M059J (cell line): ENCODE data around the gene FAM174C. TPM values are rescaled to one million over a fixed set of nuclear protein-coding genes. Genes with fewer than 3 reads are reported as not detected.

Source experiments
- DNase-seq: peaks from one replicate; pipeline ENCODE4 v3.0.0-alpha.2; 2012; ENCODE audit warnings: low read depth
- total RNA-seq: library from RNA; depleted of rRNA; stranded (reverse); fragments of >200 nt; shearing (Covaris generic); gene quantifications from 2 replicates; pipeline ENCODE4 v1.2.3, GENCODE V29; 2014

FAM174C gene
- total RNA-seq, 1 experiment from 2014 or later, result 108 TPM

GRCh38 chr19:1272423-1273262 is 2.7 kb upstream of the FAM174C start:
- no peak for DNase-seq

DNA sequence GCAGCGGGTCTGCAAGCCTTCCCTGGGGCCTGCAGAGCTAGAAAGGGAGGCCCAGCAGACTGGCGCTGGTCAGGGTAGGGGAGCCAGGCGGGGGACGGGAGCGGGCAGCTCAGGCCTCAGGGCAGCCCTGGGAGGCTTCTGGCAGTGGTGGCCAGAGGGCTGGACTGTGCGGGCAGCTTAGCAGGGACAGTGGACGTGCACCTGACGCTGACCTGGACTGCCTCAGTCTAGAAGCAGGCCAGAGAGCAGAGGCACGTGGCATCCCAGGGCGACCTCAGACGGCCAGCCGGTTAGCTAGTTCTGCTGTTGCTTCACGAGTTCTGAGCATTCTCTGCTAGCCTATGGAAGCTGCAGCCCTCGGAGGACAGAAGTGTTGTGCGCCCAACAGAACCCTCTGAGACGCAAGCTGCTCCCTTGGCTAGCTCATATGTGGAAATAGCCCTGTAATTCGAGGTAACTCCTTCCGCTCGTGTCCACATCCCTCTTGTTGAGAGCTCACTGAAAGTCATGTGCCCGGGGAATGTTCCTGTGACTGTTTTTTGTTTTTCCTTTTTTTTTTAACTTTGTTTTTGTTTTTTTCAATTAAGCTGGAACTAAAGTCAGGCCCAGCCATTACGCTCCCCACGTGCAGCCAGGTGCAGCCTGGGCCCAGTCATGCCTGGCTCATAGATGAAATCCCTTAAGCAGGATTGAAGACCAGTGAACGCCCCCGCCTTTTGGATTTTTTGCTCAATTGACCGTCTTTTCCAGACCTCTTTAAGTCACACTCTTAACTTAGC is 1.9 kb upstream of the FAM174C start:
- DNase-seq, result peak; percentile 15

- DNase-seq, result no peak
These were observed 1.1 kb upstream of the FAM174C start for GRCh38 chr19:1274081-1274851.

DNA sequence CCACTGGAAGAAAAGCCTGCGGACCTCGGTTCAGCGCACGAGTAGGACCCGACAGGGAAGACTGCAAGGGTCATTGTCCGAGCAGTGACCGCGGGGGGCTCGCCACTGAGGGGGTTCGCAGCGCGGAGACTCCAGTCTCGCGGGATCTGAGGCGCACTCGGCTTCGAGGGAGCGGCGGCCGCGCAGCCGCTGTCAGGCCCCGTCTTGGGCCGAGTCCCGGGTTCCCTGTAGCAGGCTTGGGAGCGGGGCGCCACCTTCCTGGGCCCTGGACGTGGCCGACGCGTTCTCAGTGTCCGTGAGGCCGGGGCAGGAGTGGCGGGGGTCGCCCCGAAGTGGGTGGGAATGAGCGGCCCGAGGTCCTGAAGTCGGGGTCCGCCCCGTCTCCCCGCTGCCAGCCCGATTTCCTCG is 474 bp upstream of the FAM174C start:
- no peak for DNase-seq

GRCh38 chr19:1275976-1276627 is 772 bp downstream of the FAM174C start:
- no peak for DNase-seq

GRCh38 chr19:1276628-1277022 is 1.3 kb downstream of the FAM174C start:
- DNase-seq, result no peak

- no peak for DNase-seq
These were observed 1.7 kb downstream of the FAM174C start for GRCh38 chr19:1277061-1277460.

- DNase-seq, result no peak
These were observed 2.7 kb downstream of the FAM174C start for GRCh38 chr19:1278074-1278473.

DNA sequence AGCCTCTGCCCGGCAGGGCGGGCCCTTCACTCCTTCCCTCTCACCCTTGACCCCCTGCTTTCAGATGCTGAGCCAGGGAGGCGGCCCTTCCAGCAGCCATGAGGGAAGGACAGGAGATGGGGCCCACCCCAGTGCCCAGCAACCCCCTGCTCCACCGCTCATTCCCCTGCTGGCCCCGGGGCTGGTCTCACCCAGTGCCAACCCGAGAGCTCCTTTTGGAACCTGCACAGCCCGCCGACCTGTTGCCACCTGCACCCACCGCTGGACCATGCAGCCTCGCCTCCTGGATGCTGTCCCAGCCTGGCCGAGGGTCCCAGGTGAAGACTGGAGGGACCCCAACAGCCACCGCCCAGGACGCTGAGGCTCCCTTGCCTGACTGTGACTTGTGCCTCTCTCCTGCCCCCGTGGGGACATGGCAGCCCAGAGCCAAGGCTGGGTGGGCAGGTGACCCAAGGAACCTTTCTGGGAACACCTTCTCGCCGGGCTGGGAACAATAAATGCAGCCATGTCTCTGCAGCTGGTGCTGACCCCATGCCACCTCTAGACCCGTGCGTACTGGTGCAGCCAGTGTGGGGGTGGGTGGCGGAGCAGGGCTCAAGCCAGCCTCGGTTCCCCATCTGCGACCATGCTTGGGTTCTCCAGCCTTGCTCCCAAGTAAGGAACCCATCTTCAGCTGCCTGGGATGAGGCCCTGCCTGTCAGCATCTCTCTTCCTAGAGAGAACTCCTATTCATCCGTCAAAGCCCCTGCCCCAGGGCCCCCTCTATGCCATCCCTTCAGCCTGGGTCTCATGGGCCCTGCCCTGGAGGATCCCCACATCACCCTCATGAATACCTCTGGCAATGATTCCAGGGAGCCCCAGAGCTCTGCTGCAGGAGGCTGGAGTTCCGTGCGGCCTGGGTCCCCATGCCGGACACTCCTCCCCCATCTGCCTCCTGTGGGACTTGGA is 3.7 kb downstream of the FAM174C start:
- DNase-seq, result no peak

- peak; percentile 81 for DNase-seq
These were observed 4.5 kb downstream of the FAM174C start for GRCh38 chr19:1279782-1280341.

DNA sequence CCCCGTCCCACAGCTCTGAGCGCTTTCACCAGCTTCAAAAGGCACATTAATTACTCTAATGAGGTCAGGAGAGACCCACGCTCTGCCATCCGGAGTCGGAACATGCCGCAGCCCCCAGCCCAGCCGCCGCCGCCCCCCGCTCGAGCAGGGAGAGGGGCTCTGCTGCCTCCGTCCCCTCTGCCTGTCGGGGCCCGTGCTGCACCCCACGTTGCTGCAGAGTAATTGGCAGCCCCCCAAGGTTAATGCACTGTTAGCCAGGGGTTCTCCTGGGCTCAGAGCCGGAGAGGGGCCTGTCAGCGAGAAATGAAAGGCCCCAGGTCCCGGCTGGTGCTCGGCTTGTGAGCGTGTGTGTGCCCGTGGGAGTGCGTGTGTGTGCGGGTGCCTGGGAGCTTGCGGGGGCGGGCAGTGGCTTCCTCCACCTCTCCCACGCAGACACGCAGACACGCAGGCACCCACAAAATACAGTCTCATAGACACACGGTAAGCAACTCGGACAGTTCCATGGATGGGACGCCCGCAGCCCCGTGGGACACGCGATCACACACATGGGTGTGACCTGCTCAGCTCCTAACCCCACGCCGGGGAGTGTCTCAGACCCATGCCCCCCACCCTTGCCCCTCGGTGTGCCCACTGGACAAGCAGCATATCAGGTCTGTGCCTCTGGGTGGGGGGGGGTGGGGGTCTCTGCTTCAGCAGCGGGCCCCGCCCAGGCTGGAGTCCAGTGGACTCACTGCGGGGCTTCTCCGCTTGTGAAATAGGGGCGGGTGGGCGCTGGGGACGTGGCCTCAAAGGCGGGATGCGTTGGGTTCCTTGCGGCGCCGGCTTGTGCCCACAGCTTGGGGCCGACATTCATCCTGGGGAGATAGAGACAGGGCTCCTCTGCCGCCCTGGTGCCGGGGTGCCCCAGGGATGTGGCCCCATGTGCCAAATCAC is 5.6 kb downstream of the FAM174C start:
- DNase-seq, result no peak

DNA sequence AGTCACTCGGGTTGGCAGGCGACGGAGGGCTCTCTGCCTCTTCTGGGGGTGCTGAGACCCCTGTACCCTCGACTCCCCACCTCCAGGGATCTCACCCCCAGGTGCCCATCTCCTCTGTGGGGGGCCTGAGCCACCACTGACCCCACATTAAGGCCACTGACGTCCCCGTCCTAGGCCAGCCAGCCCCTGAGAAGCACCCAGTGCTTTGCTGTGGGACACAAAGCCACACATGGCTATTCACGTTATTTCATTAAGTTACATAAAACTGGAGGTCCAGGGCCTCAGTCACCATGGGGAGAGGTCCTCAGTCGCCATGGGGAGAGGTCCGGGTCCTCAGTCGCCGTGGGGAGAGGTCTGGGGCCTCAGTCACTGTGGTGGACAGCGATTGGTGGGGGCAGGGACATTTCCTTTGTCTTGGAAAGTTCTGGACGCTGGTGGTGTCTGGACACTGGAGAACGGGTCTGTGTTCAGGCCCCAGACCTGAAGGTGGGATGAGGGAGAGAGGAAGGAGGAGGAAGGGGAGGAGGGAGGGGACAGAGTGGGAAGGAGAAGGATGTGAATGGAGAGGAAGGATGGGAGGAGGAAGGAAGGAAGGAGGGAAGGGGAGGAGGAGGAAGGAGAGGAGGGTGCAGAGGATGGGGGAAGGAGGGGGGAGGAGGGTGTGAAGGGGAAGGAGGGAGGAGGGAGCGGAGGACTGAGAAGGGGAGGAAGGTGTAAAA is 6.4 kb downstream of the FAM174C start:
- no peak for DNase-seq

DNA sequence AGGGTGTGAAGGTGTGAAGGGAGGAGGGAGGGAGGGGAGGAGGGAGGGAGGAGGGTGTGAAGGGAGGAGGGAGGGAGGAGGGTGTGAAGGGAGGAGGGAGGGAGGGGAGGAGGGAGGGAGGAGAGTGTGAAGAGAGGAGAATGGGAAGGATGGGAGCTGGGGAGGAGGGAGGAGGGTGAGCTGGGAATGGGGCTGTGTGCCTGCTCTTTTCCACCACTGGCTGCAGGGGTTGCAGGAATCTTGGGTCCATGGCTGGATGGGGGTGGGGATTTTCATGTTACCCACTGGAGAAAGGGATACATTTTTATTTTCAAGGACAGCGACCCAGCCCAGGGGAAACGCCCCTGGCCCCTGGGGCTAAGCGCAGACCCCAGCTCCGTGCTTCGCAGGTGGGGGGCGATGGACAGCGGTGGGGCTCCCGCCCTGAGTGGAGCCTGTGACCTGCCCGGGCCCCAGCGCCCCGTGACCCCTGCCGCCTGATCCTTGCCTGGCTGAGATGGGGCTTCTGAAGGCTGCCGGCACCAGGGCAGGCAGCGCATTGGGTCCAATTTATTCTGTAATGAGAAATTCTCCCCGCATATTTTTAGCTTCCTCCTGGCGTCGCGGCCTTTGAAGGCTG is 7.4 kb downstream of the FAM174C start:
- DNase-seq, result peak; percentile 29

- no peak for DNase-seq
These were observed 8.0 kb downstream of the FAM174C start for GRCh38 chr19:1283207-1283916.

- DNase-seq, result no peak
These were observed 8.6 kb downstream of the FAM174C start for GRCh38 chr19:1283917-1284292.

GRCh38 chr19:1284293-1284978 is 9.1 kb downstream of the FAM174C start:
- peak; percentile 17 for DNase-seq
